Measurements from ENCODE around the gene FOXP1.

The FOXP1 gene

GRCh38 chr3:71585887-71586809, 2.6 kb upstream of the FOXP1 start:
- DNase-seq = no peak

DNA sequence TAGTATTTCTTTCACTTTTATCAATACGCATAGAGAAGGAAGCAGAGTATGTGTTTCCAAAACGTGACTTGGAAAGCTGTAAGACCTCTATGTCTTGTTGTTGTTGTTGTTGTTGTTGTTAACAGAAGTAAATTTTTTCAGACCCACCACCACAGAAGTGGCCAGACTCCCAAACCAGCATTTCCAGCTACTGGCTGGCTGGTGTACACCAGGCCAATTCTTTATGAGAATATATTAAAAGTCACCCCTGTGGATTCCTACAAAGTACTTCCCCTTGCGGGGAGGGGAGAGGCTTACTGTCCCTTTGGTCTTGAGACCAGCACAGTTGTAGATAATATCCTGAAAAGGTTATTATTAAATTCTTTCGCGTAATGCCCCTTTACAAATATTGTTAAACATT, 1.6 kb upstream of the FOXP1 start:
- no peak for DNase-seq

DNA sequence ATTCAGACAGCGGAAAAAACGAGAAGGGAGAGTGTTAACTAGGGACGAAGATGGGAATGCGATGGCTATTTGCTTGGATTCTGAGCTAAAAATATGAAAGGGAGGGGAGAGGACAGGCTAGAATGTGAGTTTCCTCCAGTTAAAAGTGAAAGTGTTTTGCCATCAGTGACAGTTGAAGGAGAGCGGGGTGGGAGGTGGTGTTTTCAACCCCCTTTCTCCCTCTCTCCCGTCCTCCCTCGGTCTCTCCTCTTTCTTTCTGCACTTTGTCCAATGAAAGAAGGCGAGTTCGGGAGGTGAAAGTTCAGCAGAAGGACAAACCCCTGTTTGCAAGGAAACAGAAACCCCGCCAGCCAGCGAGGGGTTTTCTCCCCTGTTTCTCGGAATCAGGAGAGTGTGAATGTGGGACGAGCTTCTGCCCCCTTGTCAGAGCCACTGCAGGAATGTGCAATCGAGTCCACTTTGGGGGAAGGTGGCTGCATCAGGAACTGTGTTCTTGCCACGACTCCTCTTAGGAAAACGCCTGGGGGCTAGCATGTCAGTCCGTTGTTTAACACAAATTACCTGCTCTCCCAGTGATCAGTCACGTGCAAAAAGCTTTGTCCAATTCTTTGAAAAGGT, 975 bp upstream of the FOXP1 start:
- peak; percentile 50 for DNase-seq

- DNase-seq = peak; percentile 74
Measured at GRCh38 chr3:71582612-71583565, 639 bp downstream of the FOXP1 start.

DNA sequence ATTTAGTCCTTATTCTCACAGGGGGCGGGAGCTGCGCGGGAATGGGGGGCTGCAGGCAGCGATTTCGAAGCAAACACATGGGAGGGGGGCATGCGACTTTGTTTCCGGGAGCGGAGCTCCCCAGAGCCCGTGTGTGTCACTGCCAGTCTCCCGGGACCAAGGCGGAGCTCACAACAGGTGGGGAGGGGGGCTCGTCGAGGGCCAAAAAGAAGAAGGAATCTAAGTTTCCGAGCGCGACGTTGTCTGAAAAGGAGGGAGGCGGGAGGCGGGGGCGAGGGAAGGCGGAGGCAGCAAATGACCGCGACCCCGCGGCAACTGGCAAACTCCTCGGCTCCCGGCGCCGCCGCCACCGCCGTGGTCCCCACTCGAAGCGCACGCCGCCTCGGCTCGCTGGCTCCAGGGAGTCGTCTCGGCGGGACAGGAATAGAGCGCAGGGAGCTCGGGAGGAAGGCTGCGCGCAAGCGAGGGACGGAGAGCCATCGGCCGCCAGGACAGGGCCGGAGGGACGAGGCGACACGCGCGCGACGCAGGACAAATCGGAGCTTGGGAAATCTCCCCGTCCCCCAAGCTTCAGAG, 1.4 kb downstream of the FOXP1 start:
- DNase-seq = peak; percentile 64

- DNase-seq = peak; percentile 57
Measured at GRCh38 chr3:71581457-71582035, 2.0 kb downstream of the FOXP1 start.

DNA sequence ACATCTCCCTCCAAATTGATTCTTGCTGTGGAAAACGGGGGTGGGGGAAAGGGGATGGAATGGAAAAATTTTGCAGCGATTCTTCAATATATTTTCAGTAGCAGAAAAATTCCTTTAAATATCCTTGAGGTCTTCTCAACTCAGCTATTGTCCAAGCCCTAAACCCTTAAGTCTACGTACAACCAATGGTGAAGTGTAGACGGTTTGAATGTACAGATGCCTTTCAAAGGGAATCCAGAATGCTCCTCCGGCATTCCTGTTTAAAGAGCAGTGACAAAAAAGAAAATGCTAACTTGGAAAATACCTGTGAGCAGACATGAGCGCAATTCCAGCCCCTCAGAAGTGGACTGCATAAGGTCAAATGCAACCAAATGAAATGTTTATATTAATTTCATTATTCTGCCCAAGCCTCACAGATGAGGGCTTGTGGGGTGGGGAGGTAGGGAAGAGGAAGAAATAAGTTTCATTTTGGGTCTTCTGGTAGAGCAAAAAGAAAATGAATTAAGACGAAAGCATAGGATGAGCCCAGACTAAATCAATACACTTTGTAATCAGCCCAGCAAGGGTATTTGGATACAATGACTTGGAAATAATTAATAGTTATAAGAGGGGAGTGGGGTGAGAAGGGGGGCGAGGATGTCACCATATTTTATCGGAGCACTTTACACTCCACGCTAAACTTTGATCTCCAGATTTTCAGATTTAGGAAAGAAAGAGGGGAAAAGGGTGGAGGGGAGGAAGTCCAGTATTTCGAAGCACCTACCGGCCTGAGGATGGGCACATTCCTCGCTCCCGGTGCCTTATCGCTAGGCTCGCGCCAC, 2.7 kb downstream of the FOXP1 start:
- no peak for DNase-seq

DNA sequence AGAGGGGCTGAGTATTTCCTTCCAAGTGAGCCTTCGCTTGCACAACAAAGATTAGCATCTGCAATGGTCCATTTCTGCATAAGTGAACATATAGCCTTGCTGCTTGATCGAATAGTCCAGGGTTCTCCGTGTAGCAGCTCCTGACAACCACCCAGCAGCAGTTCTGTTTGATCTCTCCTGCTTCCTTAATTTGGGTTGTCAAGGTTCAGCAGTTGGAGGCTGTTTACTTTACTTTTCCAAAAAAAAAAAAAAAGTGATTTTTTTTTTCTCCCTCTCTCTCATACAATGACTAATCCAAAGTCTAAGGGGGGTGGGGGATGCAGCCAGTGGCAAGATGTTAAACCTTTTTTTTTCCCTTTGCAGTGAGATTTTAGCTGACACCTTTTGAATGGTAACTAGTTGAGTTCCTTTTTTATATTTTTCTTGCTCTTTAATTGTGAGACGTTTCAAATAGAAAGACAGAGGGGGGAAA, 3.6 kb downstream of the FOXP1 start:
- DNase-seq = no peak

- DNase-seq = no peak
Measured at GRCh38 chr3:71579326-71579934, 4.1 kb downstream of the FOXP1 start.

DNA sequence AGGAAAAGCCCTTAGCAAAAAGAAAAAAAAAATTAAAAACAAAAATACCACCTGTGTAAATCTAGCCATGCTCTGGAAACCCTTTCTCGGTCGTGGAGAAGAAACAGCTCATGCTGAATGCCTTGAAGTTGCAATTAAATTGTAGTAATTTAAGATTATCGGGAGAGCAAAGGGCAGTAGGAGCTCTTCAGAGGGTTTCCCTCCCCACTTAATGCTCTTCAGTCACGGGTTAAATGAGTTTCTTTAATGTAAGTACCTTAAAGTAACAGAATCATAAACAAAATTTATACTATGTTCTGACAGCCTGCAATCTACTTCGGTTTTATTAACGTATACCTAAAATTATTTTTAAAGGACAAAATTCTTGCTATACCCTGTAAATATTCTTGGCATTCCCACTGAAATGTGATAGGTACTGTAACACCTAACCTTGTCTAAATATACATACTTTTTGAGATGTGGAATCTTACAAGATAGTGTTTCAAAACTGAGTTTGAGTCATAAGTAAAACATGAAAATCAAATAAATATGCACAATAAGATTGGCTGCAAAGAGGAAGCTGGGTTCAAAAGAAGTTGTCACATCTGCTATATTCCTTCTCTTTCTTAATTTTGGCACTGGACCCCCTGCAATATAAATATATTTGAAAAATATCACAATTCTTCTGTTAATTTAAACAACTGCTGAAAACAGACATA, 5.3 kb downstream of the FOXP1 start:
- no peak for DNase-seq

GRCh38 chr3:71577011-71577410, 6.5 kb downstream of the FOXP1 start:
- no peak for DNase-seq

DNA sequence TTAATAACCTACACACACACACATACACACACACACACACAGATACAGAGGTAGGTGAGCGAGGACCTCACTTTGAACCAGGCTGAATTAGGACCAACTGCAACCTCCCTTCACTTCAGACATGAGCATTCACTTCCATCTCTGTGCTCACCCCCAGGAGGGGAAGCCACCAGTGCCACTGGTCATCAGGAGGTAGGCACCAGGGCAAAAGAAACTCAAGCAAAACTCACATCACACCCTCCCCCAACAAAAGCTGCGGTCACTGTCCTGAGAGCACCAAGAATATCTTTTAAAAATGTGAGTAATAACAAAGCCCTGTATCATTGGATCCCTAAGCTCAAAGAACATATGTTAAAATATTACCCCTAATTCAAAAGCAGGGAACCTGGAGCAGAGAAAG, 8.1 kb downstream of the FOXP1 start:
- no peak for DNase-seq

DNA sequence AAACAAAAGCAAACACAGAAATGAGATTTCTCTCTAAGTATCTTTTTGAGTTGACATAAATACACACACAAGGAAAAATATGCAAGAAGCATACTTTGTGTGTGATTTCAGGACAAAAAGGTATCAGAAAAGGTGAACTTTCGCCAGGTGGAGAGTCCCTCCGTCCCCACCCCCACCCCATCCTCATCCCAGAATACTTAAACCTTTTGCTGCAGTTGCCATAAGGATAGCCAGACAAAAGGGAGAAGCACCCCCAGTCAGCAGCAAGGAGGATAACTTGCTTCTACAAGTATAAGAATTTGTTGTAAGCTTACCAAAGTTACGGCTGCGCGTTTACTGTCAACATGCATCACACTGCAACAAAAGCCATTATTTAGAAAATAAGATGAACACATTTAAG, 10.3 kb downstream of the FOXP1 start:
- DNase-seq = no peak

GRCh38 chr3:71570546-71570945, 13.0 kb downstream of the FOXP1 start:
- no peak for DNase-seq

DNA sequence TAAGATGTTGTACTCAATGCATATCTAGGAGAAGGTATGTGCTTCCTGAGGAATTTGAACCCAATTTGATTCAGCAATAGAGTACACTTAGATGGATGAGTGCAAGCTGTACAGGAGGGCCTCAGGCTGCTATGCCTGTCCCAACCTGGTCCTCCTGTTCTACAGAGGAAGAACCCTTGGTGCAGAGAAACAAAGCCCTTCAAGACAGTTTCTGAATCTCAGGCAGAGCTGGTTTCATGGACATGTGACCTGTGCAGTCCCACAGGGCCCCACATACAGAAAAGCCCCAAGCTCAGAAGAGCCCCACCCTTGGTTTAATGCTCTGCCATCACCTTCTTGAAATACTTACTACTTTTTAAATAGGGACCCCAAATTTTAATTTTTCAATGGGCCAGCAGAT, 15.3 kb downstream of the FOXP1 start:
- no peak for DNase-seq

- no peak for DNase-seq
Measured at GRCh38 chr3:71566776-71567175, 16.8 kb downstream of the FOXP1 start.

GRCh38 chr3:71565976-71566375, 17.6 kb downstream of the FOXP1 start:
- no peak for DNase-seq

DNA sequence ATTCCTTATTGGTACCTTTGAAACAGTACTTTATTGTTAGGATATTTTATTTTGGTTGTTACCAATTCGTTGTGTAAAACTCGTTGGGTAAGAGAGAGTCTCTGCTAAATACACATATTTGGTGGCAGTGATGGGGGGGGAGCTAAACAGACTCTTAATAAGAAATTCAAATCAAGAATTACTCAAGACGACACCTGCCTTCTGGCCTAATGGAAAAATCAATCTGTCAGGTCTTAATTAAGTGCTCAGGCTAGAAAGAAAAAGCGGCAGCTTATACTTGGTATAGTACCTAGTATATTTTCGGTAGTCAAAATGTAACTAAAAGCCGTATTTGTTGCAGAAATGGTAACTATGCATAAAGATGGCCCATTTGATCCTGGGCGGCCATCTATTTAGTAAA, 18.2 kb downstream of the FOXP1 start:
- DNase-seq = no peak

DNA sequence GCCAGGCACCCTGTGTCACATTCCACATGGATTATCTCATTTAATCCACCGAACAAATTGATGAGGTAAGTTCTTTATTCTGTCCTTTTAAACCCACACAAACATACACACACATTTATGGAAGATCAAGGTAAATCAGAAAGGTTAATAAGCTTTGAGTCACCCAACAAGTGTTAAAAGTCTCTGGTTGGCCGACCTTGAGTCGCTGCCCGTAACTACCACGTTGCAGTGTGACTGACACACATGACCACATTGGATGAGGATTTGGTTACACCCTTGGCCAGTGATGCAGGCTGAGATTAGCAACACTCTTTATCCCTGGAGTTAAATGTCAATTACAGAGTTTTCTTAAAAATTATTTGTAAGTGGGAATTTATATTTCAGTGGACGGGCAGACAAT, 19.2 kb downstream of the FOXP1 start:
- no peak for DNase-seq

- DNase-seq = no peak
Measured at GRCh38 chr3:71563827-71564226, 19.7 kb downstream of the FOXP1 start.
